Ureter (tissue), 1 donor: ENCODE data around the gene SULT1C4. TPM values are rescaled to one million over a fixed set of nuclear protein-coding genes. Genes with fewer than 3 reads are reported as not detected.
"Not testable (repeated sequence)": the region's sequence is repeated elsewhere in the genome, so short reads cannot be mapped to it uniquely, and the experiment has no call there.

Experiments
- DNase-seq: peaks from one replicate; pipeline ENCODE4 v3.0.0-alpha.2; 2020; ENCODE audit warnings: low spot score
- total RNA-seq: library from RNA; stranded (reverse); gene quantifications from one replicate; pipeline ENCODE4 v1.2.4, GENCODE V29; 2023
- donor health status: DM: yes; HTN: yes; CAD: no.

SULT1C4 gene
- total RNA-seq, 1 donor from 2014 or later, result 3.4 TPM

DNA sequence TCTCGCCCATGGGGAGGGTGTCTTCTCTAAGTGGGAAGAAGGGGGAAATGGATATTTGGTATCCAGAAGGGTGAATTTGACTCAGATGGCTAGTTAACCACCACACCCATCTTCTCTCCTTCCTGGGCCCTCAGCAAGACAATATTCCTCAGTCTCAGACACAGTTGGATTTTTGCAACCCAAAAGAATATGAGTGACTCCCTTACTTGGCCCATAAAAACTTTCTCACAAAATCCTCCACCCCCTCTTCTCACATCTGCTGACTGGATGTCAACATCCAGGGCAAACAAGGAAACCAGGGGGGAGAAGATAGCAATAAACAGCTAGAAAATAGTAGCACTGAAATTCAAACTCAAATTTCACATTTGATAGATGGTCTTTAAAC is 35.9 kb downstream of the SULT1C4 start:
- no peak for DNase-seq

GRCh38 chr2:108414256-108414876 is 36.6 kb downstream of the SULT1C4 start:
- DNase-seq, result no peak

DNA sequence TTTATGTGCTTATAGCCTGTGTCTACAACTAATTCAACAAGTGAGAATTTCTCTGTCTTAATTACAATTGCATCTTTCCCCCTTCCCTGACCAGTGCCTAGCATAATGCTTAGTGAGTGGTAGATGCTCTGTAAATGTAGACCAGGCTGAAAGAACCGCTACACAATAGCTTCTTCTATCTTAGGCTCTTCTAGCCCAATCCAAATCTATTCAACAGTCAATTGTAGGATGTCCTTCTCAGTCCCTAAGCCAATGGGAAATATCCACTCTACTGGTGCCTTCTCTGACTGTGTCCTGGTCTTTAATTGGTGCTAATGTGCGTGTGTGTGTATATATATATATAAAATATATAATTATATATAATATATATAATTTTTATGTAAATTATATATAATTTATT is 37.2 kb downstream of the SULT1C4 start:
- no peak for DNase-seq

- DNase-seq, result no peak
Measured at GRCh38 chr2:108417254-108417653, 39.5 kb downstream of the SULT1C4 start.

DNA sequence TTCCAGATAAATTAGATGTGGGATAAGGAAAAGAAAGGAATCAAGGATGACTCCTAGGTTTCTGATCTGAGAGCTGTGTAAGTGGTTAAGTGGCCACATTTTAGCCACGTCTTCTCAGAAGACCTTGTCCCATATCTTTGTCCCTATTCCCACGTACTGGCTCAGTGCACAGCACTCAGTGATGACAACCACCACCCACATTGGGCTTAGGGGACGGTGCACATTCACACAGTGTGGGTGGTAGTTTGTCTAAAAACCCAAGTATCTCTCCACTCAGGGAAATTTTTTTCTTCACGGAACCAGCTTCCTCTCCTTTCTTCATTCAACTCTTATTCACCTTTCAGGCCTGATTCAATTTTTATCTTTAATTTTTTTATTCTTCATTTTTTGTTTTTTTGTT is 40.7 kb downstream of the SULT1C4 start:
- DNase-seq, result no peak

GRCh38 chr2:108423067-108423466 is 45.3 kb downstream of the SULT1C4 start:
- no peak for DNase-seq

- no peak for DNase-seq
Measured at GRCh38 chr2:108423502-108424251, 45.9 kb downstream of the SULT1C4 start.

DNA sequence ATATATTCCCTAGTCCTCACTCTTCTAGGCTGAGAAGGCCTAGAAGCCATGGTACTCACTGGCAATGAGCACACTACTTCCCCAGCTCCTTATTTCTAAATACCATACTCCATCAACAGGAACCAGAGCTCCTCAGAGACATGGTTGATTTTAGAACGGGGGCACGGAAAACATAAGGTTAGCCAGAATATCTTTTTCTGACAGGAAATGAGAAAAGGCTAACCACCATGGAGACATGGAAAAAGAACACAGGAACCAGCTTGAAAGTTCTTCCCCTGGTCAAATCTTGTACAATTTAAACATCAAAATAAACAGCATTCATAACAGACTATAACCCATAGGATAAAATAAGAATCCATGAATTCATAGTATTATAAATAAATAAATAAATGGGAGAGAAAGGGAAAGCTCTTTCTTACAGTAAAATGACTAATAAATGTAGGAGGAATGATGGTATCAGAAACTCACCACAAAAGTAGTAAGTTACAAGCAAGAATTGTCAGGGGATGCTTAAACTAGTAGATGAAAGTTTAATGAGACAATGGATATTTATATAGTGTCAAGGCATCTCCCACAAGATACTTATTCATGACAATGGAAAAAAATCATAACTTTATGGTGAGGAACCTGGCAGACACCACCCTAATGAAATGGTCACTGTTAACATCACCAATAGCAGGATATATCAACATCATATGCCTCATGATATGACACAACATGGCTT is 50.7 kb downstream of the SULT1C4 start:
- no peak for DNase-seq

GRCh38 chr2:108435578-108435977 is 57.8 kb downstream of the SULT1C4 start:
- not testable (repeated sequence) for DNase-seq

DNA sequence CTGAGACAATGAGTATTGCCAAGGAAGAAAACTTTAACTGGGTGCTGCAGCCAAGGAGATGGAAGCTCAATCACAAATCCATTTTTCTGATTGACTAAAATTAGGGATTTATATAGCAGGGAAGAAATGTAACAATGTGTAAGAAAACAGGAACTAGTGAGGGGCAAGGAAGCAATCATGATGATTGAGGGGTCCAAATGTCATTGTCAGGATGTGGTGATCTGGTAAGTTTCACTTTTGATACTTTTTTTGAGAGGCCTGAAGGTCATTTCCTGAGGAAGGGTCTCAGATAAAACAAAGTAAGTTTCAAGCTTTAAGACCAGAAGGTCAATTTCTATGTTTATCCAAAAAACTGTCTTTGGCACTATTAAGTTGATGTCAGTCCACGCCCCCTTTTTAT is 59.2 kb downstream of the SULT1C4 start:
- DNase-seq, result no peak

Other genes with a start within 250 kb of the SULT1C4 start
- not detected for gene SULT1C3, start 138.0 kb upstream of the SULT1C4 start, total RNA-seq
- gene SULT1C2, start 89.1 kb upstream of the SULT1C4 start, total RNA-seq, result 4.1 TPM
- 84.4 TPM for gene GCC2, start 71.3 kb downstream of the SULT1C4 start, total RNA-seq
- 60.1 TPM for gene LIMS1, start 156.5 kb downstream of the SULT1C4 start, total RNA-seq